NCI-H1105 treated with DMSO at 0.1 percent for 48 hours (cell line): Measurements from ENCODE around the gene TULP4.
A peak's percentile ranks its signal among the peaks of the same experiment; 100 is the strongest.

ENCODE experiments used
- DNase-seq: peaks from one replicate; lab custom pipeline; 2025; lab: John Stamatoyannopoulos, UW

Gene TULP4

GRCh38 chr6:158418501-158418900 lies 106.2 kb downstream of the TULP4 start:
- DNase-seq, result no peak

GRCh38 chr6:158419339-158419909 lies 107.2 kb downstream of the TULP4 start:
- DNase-seq, result no peak

DNA sequence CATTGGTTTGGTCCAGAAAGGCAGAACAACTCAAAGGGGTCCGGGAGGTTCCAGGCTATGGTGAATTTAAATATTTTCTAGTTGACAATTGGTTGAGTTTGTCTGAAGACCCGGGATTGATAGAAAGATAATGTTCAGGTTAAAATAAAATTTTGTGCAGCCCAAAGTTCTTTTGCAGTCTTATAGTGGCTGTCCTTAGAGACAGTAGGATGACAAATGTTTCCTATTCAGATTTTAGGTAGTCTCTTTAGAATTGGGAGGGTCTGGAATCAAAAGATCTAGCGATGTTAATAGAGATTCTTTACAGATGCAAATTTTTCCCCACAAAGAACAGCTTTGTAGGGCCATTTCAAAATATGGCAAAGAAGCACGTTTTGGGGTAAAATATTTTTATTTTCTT lies 109.1 kb downstream of the TULP4 start:
- DNase-seq, result no peak

DNA sequence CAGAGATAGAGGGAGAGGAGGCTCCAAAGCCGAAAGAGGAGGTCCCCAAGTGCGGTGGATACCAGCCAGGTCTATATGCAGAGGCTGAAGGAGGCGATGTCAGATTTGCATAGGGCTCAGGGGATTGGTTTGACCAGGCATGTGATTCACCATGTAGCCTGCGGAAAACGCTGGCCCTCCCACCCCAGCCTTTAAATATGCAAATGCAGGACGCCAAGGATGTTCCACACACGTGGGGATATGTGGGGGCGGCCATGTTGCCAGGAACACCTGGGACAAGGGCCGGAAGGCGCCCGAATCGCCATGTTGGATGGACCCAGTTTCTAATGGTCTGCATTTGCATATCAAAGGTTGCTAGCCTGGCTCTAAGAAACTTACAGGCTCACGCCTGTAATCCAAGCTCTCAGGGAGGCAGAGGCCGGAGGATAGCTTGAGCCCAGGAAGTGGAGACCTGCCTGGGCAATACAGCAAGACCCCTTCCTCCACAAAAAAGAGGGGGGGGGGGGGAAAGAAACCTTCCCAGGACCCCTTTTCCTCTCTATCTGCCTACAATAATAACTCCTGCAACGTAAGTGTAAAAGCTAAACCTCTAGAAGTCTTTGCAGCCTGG lies 110.5 kb downstream of the TULP4 start:
- no peak for DNase-seq

- DNase-seq, result no peak
Measured at GRCh38 chr6:158431036-158431435, 118.8 kb downstream of the TULP4 start.

GRCh38 chr6:158431560-158431959 lies 119.3 kb downstream of the TULP4 start:
- DNase-seq, result no peak

- no peak for DNase-seq
Measured at GRCh38 chr6:158437571-158437970, 125.3 kb downstream of the TULP4 start.

GRCh38 chr6:158438226-158438625 lies 126.0 kb downstream of the TULP4 start:
- DNase-seq, result no peak

DNA sequence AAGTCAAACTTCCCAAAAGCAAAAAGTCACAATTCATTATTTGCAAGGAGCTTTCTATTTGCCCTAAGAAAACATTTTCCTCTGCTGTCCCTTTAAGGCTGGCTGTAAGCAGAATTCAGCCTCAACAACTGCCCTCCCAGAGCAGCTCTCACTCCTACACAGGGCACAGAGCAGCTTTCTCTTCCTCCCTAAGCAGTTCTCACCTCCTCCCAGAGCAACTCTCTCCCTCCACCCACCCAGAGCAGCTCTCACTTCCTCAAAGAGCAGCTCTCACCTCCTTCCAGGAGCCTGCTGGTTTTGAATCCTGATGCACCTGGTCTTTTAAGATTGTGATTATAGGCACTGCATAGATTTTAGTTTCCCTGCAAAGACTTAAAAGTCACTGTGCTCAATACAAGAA lies 127.0 kb downstream of the TULP4 start:
- DNase-seq, result no peak

DNA sequence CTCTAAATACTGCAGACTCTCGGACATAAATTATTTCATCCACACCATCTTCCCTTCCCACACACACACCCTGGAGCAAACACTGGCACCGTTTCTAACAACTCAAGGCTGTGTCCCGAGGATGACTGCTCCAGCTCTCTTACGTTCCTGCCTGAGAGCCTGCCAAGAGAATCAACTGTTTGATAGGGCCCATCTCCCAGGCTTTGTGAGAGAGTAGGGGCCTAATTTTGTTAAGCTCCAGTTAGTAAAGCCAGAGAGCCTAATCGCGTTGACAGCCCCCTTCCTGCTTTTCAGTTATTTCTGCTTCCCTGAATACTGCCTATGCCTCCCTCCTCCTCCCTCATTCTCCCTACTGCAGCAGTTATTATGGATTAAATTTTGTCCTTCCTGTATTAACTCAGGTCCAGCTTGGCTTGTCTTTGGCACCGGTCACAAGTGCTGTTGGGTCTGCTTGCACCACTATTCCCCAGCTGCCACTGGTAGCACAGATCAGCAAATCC lies 129.5 kb downstream of the TULP4 start:
- no peak for DNase-seq

DNA sequence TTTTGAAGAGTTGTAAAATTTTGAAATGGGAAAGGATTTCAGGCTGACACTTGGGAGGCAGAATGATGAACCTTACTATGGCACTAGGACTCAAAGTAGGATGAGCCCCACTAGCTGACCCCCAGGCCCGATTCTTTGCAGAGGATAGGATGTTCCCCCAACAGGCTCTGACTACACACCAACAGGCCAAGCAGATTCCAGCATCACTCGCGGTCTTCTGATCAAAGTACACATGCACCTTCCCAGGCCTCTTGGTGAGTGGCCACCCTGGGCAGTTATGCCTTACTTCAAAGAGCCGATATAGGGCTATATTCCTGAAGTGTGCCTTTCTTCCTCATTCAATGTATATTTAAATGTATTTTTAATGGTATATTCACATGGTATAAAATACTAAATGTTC lies 130.0 kb downstream of the TULP4 start:
- no peak for DNase-seq

DNA sequence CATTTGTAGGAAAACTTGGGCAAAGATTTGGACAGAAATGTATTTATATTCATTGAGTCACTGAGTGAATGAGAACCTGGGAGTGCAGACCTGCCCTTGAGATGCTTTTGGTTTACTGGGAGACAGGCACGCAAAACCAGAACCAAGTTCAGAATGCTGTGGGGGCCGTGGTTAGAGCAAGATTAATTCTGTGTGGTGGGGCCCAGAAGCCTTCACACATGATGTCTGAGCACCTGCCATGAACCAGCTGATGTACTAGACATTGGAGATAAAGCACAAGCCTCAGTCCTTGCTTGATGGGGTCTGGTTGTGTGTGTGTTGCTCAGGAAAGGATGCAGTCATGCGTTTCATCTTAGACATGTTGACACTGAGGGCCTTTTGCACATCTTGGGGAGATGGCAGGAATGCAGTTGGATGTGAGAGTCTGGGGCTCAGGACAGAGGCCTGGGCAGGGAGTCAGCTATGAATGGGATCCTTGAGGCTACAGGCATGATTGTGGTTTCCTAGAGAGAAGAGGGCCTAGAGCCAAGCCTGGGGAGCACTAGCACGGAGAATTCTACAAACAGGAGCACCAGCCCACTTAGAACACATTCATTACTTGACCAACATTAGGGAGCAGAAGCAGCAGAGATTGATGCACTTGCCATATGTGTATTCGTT lies 133.3 kb downstream of the TULP4 start:
- no peak for DNase-seq

DNA sequence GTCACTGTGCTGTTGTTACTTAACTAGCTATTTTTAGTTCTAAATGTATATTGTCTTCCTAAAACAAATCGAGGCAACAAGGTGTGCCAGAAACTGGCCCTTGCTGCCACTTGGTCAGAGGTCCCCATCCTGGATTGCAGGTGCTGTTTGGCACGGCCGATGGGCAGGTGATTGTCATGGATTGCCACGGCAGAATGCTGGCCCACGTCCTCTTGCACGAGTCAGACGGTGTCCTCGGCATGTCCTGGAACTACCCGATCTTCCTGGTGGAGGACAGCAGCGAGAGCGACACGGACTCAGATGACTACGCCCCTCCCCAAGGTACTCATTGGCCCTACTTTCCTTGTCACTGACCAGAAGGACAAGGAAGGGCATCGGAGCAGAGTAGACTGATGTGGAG lies 136.6 kb downstream of the TULP4 start:
- DNase-seq, result no peak

GRCh38 chr6:158452191-158452590 lies 139.9 kb downstream of the TULP4 start:
- no peak for DNase-seq

GRCh38 chr6:158457131-158457530 lies 144.9 kb downstream of the TULP4 start:
- DNase-seq, result no peak

DNA sequence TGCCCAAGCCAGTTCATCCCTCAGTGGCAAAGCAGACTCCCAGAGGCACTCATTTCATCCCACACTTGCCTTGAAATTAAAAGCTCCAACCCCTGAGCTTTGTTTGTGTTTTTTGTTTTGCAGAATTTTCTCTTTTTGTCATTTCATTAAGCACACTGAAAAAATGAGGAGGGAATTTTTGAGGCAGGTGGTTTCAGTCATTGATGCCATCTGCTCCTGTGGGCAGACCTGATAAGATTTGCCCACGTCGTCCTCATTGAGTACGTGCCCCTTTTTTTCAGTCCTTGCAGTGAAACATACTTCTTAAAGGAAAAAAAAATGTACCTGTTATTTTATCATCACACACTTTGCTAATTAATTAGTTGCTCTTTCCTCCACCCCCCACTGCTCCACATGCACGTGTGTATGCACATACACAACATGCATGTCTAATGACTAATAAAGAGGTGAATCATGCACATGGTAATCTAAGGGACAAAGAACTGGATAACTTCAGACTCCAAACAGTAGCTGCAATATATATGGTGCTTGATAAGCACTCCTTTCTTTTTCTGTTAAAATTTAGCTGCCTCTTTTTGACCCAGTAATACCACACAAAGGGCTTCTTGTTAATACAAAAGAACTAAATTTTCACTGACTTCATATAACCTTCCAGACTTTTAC lies 145.5 kb downstream of the TULP4 start:
- no peak for DNase-seq

GRCh38 chr6:158459726-158460125 lies 147.5 kb downstream of the TULP4 start:
- no peak for DNase-seq

- no peak for DNase-seq
Measured at GRCh38 chr6:158460602-158461169, 148.4 kb downstream of the TULP4 start.

- no peak for DNase-seq
Measured at GRCh38 chr6:158461954-158462353, 149.7 kb downstream of the TULP4 start.

DNA sequence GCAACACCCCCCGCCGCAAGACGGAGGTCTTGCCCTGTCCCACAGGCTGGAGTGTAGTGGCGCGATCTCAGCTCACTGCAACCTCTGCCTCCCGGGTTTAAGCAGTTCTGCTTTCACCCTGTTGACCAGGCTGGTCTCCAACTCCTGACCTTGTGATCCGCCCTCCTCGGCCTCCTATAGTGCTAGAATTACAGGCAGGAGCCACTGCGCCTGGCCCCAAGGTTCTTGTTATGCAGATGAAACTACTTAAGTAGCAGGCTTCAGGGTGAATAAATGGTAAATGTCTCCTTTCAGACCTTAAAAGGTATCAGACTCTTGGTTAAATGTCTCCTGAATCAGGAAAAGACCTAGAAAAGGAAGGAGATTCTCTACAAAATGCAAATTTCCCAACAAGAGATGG lies 152.2 kb downstream of the TULP4 start:
- DNase-seq, result no peak

DNA sequence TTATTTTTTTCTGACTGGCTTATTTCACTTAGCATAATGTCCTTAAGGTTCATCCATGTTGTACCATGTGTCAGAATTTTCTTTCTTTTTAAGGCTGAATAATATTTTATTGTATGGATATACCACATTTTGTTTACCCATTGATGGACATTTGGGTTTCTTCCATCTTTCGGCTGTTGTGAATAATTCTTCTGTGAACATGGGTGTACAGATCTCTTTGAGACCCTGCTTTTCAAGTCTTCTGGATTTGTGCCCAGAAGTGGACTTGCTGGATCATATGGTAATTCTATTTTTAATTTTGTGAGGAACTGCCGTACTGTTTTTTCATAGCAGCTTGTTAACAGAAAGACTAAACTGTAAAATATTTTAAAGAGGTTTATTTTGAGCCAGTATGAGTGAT lies 153.0 kb downstream of the TULP4 start:
- DNase-seq, result no peak

GRCh38 chr6:158465747-158466146 lies 153.5 kb downstream of the TULP4 start:
- no peak for DNase-seq

- peak; percentile 99 for DNase-seq
Measured at GRCh38 chr6:158467923-158468322, 155.7 kb downstream of the TULP4 start.
